Osteoblast (primary cell): ENCODE measurements around the gene BCAR3. TPM values are rescaled to one million over a fixed set of nuclear protein-coding genes. Genes with fewer than 3 reads are reported as not detected.

ENCODE experiments used
- DNase-seq: peaks from one replicate; pipeline ENCODE4 v3.0.0; 2011; ENCODE audit warnings: low spot score, mixed read lengths; ENCODE audit not compliant: insufficient read length; ENCODE audit errors: missing footprints
- H2AFZ ChIP-seq: 2 replicates; pipeline ENCODE4 v1.6.0; 2011; ENCODE audit warnings: mild to moderate bottlenecking, low read length
- H3K27ac ChIP-seq: 2 replicates; pipeline ENCODE4 v1.5.1; 2011; ENCODE audit warnings: mild to moderate bottlenecking, low read depth, low read length, moderate library complexity
- H3K27me3 ChIP-seq: 2 replicates; pipeline ENCODE4 v1.6.0; 2012; ENCODE audit warnings: mild to moderate bottlenecking, control low read depth, inconsistent platforms, low read length, moderate library complexity; ENCODE audit not compliant: insufficient read depth
- H3K36me3 ChIP-seq: 2 replicates; pipeline ENCODE4 v1.5.1; 2011; ENCODE audit warnings: mild to moderate bottlenecking, low read length, control low read depth, moderate library complexity; ENCODE audit not compliant: insufficient read depth
- H3K4me1 ChIP-seq: 2 replicates; pipeline ENCODE4 v1.5.1; 2011; ENCODE audit warnings: mild to moderate bottlenecking, low read length, control low read depth, moderate library complexity; ENCODE audit not compliant: insufficient read depth
- H3K4me2 ChIP-seq: 2 replicates; pipeline ENCODE4 v1.6.0; 2011; ENCODE audit warnings: mild to moderate bottlenecking, low read length; ENCODE audit not compliant: insufficient read depth
- H3K4me3 ChIP-seq: fragments of 200-600 bp; sonication (generic); 3 replicates; pipeline ENCODE4 v1.5.1; 2012; ENCODE audit warnings: mild to moderate bottlenecking, low read length, inconsistent platforms; ENCODE audit not compliant: insufficient read depth
- H3K79me2 ChIP-seq: 2 replicates; pipeline ENCODE4 v1.6.0; 2012; ENCODE audit warnings: mild to moderate bottlenecking, low read length, control low read depth, inconsistent platforms; ENCODE audit not compliant: insufficient read depth
- H3K9me3 ChIP-seq: 2 replicates; pipeline ENCODE4 v1.5.1; 2011; ENCODE audit warnings: low read depth, low read length, control low read depth
- H4K20me1 ChIP-seq: 2 replicates; pipeline ENCODE4 v1.6.0; 2012; ENCODE audit warnings: mild to moderate bottlenecking, low read length, control low read depth; ENCODE audit not compliant: insufficient read depth
- CTCF ChIP-seq: IDR thresholded peaks from 2 replicates; pipeline ENCODE4 v1.5.1; 2011; ENCODE audit warnings: mild to moderate bottlenecking, low read depth, low read length, moderate library complexity; ENCODE audit errors: extremely low read depth
- total RNA-seq: library from RNA; depleted of rRNA; stranded (reverse); fragments of >200 nt; gene quantifications from 2 replicates; pipeline ENCODE4 v1.2.3, GENCODE V29; 2012

BCAR3 gene
- total RNA-seq, 1 donor, result 34.0 TPM

DNA sequence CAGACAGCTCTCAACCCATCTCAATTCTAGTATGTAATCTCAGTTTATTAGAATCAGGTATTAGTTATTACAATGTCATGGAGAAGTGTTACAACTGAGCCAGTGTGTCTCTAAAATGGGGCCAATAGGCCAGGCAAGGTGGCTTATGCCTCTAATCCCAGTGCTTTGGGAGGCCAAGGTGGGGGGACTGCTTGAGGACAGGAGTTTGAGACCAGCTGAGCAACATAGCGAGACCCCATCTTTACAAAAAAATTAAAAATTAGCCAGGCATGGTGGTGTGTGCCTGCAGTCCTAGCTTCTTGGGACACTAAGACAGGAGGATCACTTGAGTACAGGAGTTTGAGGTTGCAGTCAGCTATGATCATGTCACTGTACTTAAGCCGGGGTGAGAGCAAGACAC is 104.9 kb downstream of the BCAR3 start:
- peaks cover 41% of the 10 kb centered on the region for H3K79me2 ChIP-seq
- no peaks in the 10 kb centered on the region for H3K27me3 ChIP-seq
- H3K4me2 ChIP-seq, result no peak overlapping the region
- peaks cover 14% of the 10 kb centered on the region for H4K20me1 ChIP-seq
- H3K4me3 ChIP-seq, result no peak overlapping the region
- no peak overlapping the region for H3K27ac ChIP-seq
- TF ChIP-seq CTCF, result no peak
- DNase-seq, result no peak
- no peak overlapping the region for H2AFZ ChIP-seq
- peaks cover 74% of the 10 kb centered on the region for H3K36me3 ChIP-seq
- H3K9me3 ChIP-seq, result no peaks in the 10 kb centered on the region
- H3K4me1 ChIP-seq, result peaks cover 13% of the 10 kb centered on the region

- Histone ChIP-seq H3K4me3 (no peak overlapping the region), H3K36me3 (peaks cover 74% of the 10 kb centered on the region), H3K4me1 (peaks cover 13% of the 10 kb centered on the region), H2AFZ (no peak overlapping the region), H3K27me3 (no peaks in the 10 kb centered on the region), H3K4me2 (no peak overlapping the region), H4K20me1 (peaks cover 14% of the 10 kb centered on the region), H3K9me3 (no peaks in the 10 kb centered on the region), H3K79me2 (peaks cover 41% of the 10 kb centered on the region), H3K27ac (no peak overlapping the region)
- TF ChIP-seq CTCF, result no peak
- DNase-seq, result no peak
Measured at GRCh38 chr1:93576346-93576745, 105.3 kb downstream of the BCAR3 start.

DNA sequence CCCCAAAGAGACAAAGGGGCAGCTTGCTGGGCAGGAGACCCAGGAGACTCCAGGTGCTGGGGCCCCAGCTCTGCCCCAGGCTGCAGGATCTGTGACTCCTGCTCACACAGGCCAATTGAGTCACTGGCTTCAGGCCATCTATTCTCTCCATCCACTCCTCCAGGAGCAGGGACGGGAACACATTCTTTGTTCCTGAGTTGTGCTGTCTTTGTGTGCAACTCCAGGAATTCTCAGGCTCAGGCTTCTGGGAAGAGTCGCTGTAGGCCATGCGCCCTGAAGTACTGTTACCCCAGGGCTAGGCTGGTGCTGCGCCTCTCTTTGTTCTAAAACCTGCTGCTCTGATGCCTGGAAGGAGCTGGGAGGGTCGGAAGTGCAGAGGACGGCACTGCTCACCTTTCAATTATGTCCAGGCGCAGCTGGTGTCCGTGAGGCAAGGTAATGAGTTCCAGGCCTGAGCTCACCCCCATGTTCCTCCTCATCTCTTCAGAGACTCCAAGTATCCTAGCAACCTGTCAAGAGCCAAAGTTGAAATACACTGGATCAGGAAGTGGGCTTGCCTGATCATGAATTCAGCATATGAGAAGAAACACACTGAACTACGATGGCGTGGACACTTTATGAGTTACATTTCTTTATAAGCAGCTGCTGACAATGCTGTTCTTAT is 105.9 kb downstream of the BCAR3 start:
- Histone ChIP-seq H3K27me3 (no peaks in the 10 kb centered on the region), H2AFZ (no peak overlapping the region), H4K20me1 (peaks cover 14% of the 10 kb centered on the region), H3K4me1 (peaks cover 13% of the 10 kb centered on the region), H3K4me3 (no peak overlapping the region), H3K4me2 (no peak overlapping the region), H3K79me2 (peaks cover 41% of the 10 kb centered on the region), H3K27ac (peak overlapping the region; percentile 23), H3K9me3 (no peaks in the 10 kb centered on the region), H3K36me3 (peaks cover 74% of the 10 kb centered on the region)
- no peak for DNase-seq
- no peak for TF ChIP-seq CTCF

- H3K79me2 ChIP-seq, result peaks cover 41% of the 10 kb centered on the region
- H3K27me3 ChIP-seq, result no peaks in the 10 kb centered on the region
- peaks cover 14% of the 10 kb centered on the region for H4K20me1 ChIP-seq
- no peak for DNase-seq
- H3K4me2 ChIP-seq, result no peak overlapping the region
- no peak for TF ChIP-seq CTCF
- no peaks in the 10 kb centered on the region for H3K9me3 ChIP-seq
- H3K27ac ChIP-seq, result no peak overlapping the region
- no peak overlapping the region for H2AFZ ChIP-seq
- peaks cover 9% of the 10 kb centered on the region for H3K4me1 ChIP-seq
- H3K36me3 ChIP-seq, result peaks cover 81% of the 10 kb centered on the region
- no peak overlapping the region for H3K4me3 ChIP-seq
Measured at GRCh38 chr1:93574991-93575390, 106.6 kb downstream of the BCAR3 start.
